ENCODE measurements around the gene ABO. TPM values are rescaled to one million over a fixed set of nuclear protein-coding genes. Genes with fewer than 3 reads are reported as not detected.

The ABO gene
- total and polyA plus RNA-seq, 2 of the 8 experiments (the other 6 are each of a cell fraction or from before 2014, with no cell fraction given) = 0.03 TPM; not detected in 1

DNA sequence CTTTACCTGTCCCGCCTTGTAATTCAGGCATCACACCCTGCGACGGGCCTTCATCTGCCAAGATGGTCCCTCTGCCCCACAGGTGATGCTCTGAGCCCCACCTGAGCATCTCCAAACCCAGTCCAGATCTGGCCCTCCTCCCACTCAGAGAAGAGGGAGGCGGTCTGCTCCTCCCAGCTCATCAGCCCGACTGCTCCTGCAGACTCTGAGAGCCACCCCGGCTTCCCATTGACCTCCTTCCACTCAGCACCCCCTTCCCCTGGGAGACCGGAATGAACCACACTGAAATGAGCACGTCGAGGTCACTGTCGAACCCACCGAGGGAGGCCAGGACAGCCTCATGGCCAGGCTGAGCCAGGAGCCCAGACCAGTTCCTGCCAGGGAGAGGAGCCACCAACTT is 12.8 kb downstream of the ABO start:
- H3K56ac ChIP-seq (replicated peaks; ENCODE audit: insufficient read length, low read depth, low read length) = no peak overlapping the region
- no peak for DNase-seq (ENCODE audit: low read depth in 1 of 2, low spot score in 2 of 2)
- H2BK15ac ChIP-seq (ENCODE audit: low read length) = no peak overlapping the region
- no peak overlapping the region for H3K4me2 ChIP-seq (ENCODE audit: insufficient read depth in 1 of 2, low read depth in 2 of 2, low read length in 2 of 2)
- 82% methylated on average over 11 of the region's 11 CpGs; no CpG with 5 or more reads in 1 of the 2 experiments for WGBS, 2 experiments (ENCODE audit: extremely low coverage in 1 of 2, insufficient coverage in 1 of 2, insufficient read length in 1 of 2, insufficient replicate concordance in 2 of 2, low coverage in 1 of 2, low lambda C conversion rate in 2 of 2, missing lambda C conversion rate in 1 of 2)
- H3K27me3 ChIP-seq (replicated peaks in 1 of 4; ENCODE audit: control insufficient read depth in 3 of 4, extremely low read depth in 1 of 4, insufficient read depth in 3 of 4, low read length in 3 of 4) = 0 out of 7 replicates have a peak, but pooled peaks cover 0 to 3% (median 0%) of the 10 kb centered on the region in 4 experiments
- H3K36me3 ChIP-seq (ENCODE audit: control insufficient read depth in 2 of 4, insufficient read depth in 4 of 4, low read length in 3 of 4) = no peaks in the 10 kb centered on the region
- H3K23me2 ChIP-seq (ENCODE audit: low read depth, low read length) = no peaks in the 10 kb centered on the region
- no peak overlapping the region for H3K4me3 ChIP-seq (ENCODE audit: extremely low read depth in 1 of 4, insufficient read depth in 2 of 4, low read depth in 3 of 4, low read length in 4 of 4)
- H2BK5ac ChIP-seq (ENCODE audit: low read depth, low read length) = no peak overlapping the region
- no peak overlapping the region for H3K4ac ChIP-seq (replicated peaks; ENCODE audit: insufficient read length, low read depth, low read length)
- H3K4me1 ChIP-seq (replicated peaks in 1 of 4; ENCODE audit: control insufficient read depth in 3 of 4, insufficient read depth in 4 of 4, low read length in 3 of 4) = peaks cover 0 to 11% (median 4%) of the 10 kb centered on the region in 4 experiments; a peak in 6 of 7 replicates
- H2BK20ac ChIP-seq (ENCODE audit: low read length) = no peak overlapping the region
- no peak overlapping the region for H4K5ac ChIP-seq (ENCODE audit: insufficient read length, low read depth, low read length)
- no peak overlapping the region for H4K91ac ChIP-seq (replicated peaks; ENCODE audit: insufficient read length, low read length)
- no peak for FAIRE-seq
- H3K9me3 ChIP-seq (ENCODE audit: insufficient read depth in 2 of 2, low read depth in 1 of 2, low read length in 1 of 2) = no peaks in the 10 kb centered on the region
- ChIA-PET POLR2A (ENCODE audit: partially characterized antibody) (no interaction called here), CTCF (ENCODE audit: partially characterized antibody) (interaction anchor here (0.9 to 1.4 kb wide), 2 partner anchors 11 to 77 kb away, joined by 3 read pairs; no protein-coding TSS in a partner anchor)
- no peak overlapping the region for H3K27ac ChIP-seq (ENCODE audit: low read depth, low read length)
- no peak overlapping the region for H2AK5ac ChIP-seq (ENCODE audit: low read depth, low read length)
- no peak overlapping the region for H2AFZ ChIP-seq (ENCODE audit: low read length)
- no peak overlapping the region for H2BK120ac ChIP-seq (replicated peaks; ENCODE audit: low read depth, low read length)
- TF ChIP-seq, protein P1, sequence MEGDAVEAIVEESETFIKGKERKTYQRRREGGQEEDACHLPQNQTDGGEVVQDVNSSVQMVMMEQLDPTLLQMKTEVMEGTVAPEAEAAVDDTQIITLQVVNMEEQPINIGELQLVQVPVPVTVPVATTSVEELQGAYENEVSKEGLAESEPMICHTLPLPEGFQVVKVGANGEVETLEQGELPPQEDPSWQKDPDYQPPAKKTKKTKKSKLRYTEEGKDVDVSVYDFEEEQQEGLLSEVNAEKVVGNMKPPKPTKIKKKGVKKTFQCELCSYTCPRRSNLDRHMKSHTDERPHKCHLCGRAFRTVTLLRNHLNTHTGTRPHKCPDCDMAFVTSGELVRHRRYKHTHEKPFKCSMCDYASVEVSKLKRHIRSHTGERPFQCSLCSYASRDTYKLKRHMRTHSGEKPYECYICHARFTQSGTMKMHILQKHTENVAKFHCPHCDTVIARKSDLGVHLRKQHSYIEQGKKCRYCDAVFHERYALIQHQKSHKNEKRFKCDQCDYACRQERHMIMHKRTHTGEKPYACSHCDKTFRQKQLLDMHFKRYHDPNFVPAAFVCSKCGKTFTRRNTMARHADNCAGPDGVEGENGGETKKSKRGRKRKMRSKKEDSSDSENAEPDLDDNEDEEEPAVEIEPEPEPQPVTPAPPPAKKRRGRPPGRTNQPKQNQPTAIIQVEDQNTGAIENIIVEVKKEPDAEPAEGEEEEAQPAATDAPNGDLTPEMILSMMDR (IDR thresholded peaks at IDR 0.05; ENCODE audit: control extremely low read depth in 1 of 3, insufficient read depth in 1 of 3, low read depth in 1 of 3, low read length in 3 of 3) = no peak
- TF ChIP-seq, protein P2, sequence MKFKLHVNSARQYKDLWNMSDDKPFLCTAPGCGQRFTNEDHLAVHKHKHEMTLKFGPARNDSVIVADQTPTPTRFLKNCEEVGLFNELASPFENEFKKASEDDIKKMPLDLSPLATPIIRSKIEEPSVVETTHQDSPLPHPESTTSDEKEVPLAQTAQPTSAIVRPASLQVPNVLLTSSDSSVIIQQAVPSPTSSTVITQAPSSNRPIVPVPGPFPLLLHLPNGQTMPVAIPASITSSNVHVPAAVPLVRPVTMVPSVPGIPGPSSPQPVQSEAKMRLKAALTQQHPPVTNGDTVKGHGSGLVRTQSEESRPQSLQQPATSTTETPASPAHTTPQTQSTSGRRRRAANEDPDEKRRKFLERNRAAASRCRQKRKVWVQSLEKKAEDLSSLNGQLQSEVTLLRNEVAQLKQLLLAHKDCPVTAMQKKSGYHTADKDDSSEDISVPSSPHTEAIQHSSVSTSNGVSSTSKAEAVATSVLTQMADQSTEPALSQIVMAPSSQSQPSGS (IDR thresholded peaks at IDR 0.05; ENCODE audit: low read length) = no peak
- TF ChIP-seq MAFK (IDR thresholded peaks at IDR 0.05; ENCODE audit: low read depth, low read length) = no peak
- no peak for TF ChIP-seq SIRT6 (IDR thresholded peaks at IDR 0.05; ENCODE audit: low read length)
- no peak for TF ChIP-seq RNF2 (IDR thresholded peaks at IDR 0.05; ENCODE audit: borderline replicate concordance, low read depth, low read length, missing control alignments, poor library complexity, severe bottlenecking)
- no peak for TF ChIP-seq CHD2 (IDR thresholded peaks at IDR 0.05; ENCODE audit: low read length)
- TF ChIP-seq, protein P3, sequence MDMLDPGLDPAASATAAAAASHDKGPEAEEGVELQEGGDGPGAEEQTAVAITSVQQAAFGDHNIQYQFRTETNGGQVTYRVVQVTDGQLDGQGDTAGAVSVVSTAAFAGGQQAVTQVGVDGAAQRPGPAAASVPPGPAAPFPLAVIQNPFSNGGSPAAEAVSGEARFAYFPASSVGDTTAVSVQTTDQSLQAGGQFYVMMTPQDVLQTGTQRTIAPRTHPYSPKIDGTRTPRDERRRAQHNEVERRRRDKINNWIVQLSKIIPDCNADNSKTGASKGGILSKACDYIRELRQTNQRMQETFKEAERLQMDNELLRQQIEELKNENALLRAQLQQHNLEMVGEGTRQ (IDR thresholded peaks at IDR 0.05; ENCODE audit: low read length) = no peak
- no peak for TF ChIP-seq SIN3A (conservative IDR thresholded peaks at IDR 0.05 in 1 of 2, IDR thresholded peaks at IDR 0.05 in 1 of 2; ENCODE audit: low read depth in 1 of 2, low read length in 2 of 2)
- H3K79me1 ChIP-seq (ENCODE audit: low read depth, low read length) = no peaks in the 10 kb centered on the region
- no peak overlapping the region for H3K23ac ChIP-seq (ENCODE audit: insufficient read length)
- H2BK12ac ChIP-seq (ENCODE audit: low read depth, low read length) = no peak overlapping the region
- no peak overlapping the region for H4K8ac ChIP-seq (ENCODE audit: extremely low read depth, insufficient read depth, low read length)
- no peak overlapping the region for H3K14ac ChIP-seq (ENCODE audit: insufficient read length)
- H4K20me1 ChIP-seq (replicated peaks in 1 of 2; ENCODE audit: control insufficient read depth in 1 of 2, insufficient read depth in 2 of 2, low read length in 2 of 2) = no peaks in the 10 kb centered on the region
- no peak overlapping the region for H3K18ac ChIP-seq (ENCODE audit: extremely low read depth, low read length)
- H3K79me2 ChIP-seq (ENCODE audit: control insufficient read depth in 1 of 2, insufficient read depth in 2 of 2, low read length in 2 of 2) = no peaks in the 10 kb centered on the region
- no peak overlapping the region for H3K9ac ChIP-seq (replicated peaks in 1 of 4; ENCODE audit: extremely low read depth in 1 of 4, low read depth in 3 of 4, low read length in 3 of 4)
